Loucy (cell line): ENCODE data around the gene BTBD9.

ENCODE experiments used
- CTCF ChIP-seq: fragments of 200-600 bp; sonication (generic); conservative IDR thresholded peaks from 2 replicates; pipeline ENCODE4 v1.5.1; 2014; ENCODE audit warnings: mild to moderate bottlenecking, antibody characterized with exemption, low read length
- EZH2phosphoT487 ChIP-seq: fragments of 200-600 bp; IDR thresholded peaks from 2 replicates; pipeline ENCODE4 v1.6.1; 2018; ENCODE audit warnings: antibody characterized with exemption, mild to moderate bottlenecking, moderate library complexity, borderline replicate concordance

- TF ChIP-seq CTCF = no peak
- no peak for TF ChIP-seq EZH2phosphoT487
These were observed 14.5 kb downstream of the BTBD9 start for GRCh38 chr6:38625217-38625616.
